Naive B cell (primary cell): Measurements from ENCODE around the gene TXNL1. TPM values are rescaled to one million over a fixed set of nuclear protein-coding genes. Genes with fewer than 3 reads are reported as not detected.
"Not testable (repeated sequence)": the region's sequence is repeated elsewhere in the genome, so short reads cannot be mapped to it uniquely, and the experiment has no call there.

Source experiments
- ATAC-seq, 2 donors: fragments of 150-1000 bp; cut with Tn5 transposase; 2 replicates each; pipeline ENCODE4 v1.10.0; 2021; ENCODE audit warnings: low read depth in 2 of 2, mild to moderate bottlenecking in 2 of 2, moderate library complexity in 2 of 2
- DNase-seq: peaks from one replicate; pipeline ENCODE4 v3.0.0; 2022
- H3K27ac Mint-ChIP-seq, 6 donors: one replicate each; pipeline ENCODE4 v1.8.0; 2020 to 2022; ENCODE audit warnings: mild to moderate bottlenecking in 6 of 6, mixed read lengths in 6 of 6, moderate library complexity in 5 of 6, inconsistent platforms in 2 of 6
- H3K27me3 Mint-ChIP-seq, 3 donors: one replicate each; pipeline ENCODE4 v1.8.0; 2021 to 2022; ENCODE audit warnings: mixed read lengths in 3 of 3, mild to moderate bottlenecking in 1 of 3
- H3K36me3 Mint-ChIP-seq, 2 donors: one replicate each; pipeline ENCODE4 v1.8.0; 2020 to 2022; ENCODE audit warnings: mixed read lengths in 2 of 2, inconsistent platforms in 1 of 2, mild to moderate bottlenecking in 1 of 2
- H3K4me1 Mint-ChIP-seq, 3 donors: one replicate each; pipeline ENCODE4 v1.8.0; 2020 to 2022; ENCODE audit warnings: mixed read lengths in 3 of 3, inconsistent platforms in 1 of 3, mild to moderate bottlenecking in 1 of 3, moderate library complexity in 1 of 3
- H3K4me3 Mint-ChIP-seq, 8 donors: one replicate each; pipeline ENCODE4 v1.8.0; 2020 to 2022; ENCODE audit warnings: mild to moderate bottlenecking in 8 of 8, mixed read lengths in 8 of 8, moderate library complexity in 8 of 8, inconsistent platforms in 2 of 8
- H3K9me3 Mint-ChIP-seq, 7 donors: one replicate each; pipeline ENCODE4 v1.8.0; 2020 to 2022; ENCODE audit warnings: mixed read lengths in 7 of 7, mild to moderate bottlenecking in 5 of 7, inconsistent platforms in 2 of 7, moderate library complexity in 1 of 7
- polyA plus RNA-seq, 6 donors: library from polyadenylated mRNA; unstranded; fragments of 300-500 nt; fragmentation: Illumina TruSeq; gene quantifications; one replicate each; pipeline ENCODE4 v1.2.3, GENCODE V29; 2021; ENCODE audit warnings: low read depth in 6 of 6

The TXNL1 gene
- polyA plus RNA-seq, 6 donors from 2014 or later, result 47.8 to 75.9 (median 63.1) TPM

DNA sequence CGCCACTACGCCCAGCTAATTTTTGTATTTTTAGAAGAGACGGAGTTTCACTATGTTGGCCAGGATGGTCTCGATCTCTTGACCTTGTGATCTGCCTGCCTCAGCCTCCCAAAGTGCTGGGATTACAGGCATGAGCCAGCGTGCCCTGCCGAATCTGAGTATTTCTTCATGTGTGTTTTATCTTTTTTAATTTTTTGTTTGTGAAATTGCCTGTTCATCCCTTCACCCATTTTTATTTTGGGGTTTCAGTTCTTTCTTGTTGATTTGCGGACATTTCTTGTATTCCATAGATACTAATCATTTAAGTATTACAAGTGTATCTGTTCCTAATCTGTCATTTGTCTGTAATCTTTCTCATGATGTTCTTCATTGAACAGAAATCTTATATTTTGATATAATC, 15.9 kb upstream of the TXNL1 start:
- H3K27ac Mint-ChIP-seq, ATAC-seq, DNase-seq, H3K36me3 Mint-ChIP-seq, H3K9me3 Mint-ChIP-seq, H3K27me3 Mint-ChIP-seq: not testable (repeated sequence)
- H3K4me3 Mint-ChIP-seq, result peak overlapping the region in 2 of 8 donors; percentile 37 to 70
- H3K4me1 Mint-ChIP-seq, result peaks cover 42 to 54% (median 51%) of the 10 kb centered on the region in 3 donors

DNA sequence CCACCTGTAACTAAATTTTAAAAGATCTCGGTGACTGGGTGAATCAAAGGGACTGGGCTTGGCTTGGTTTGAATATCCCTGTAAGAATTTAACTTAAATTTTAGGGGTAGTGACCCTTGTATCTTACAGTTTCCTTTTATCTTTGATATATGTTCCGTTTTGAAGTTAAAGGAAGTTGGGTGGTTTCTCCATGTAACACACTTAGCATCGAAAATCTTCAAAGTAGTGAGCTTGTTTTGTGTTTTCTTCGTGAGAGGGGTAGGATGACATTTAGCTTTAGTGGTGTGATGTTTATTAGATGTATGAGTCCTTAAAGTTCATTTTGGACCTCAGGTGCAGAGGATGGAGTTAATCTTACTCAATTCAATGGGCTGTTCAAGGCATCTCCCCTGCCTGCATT, 14.4 kb upstream of the TXNL1 start:
- H3K36me3 Mint-ChIP-seq, result peaks cover 0 to 5% of the 10 kb centered on the region in 2 donors
- peaks cover 0 to 4% (median 0%) of the 10 kb centered on the region in 7 donors for H3K9me3 Mint-ChIP-seq
- DNase-seq (no peak), ATAC-seq (no peak)
- peak overlapping the region in 3 of 6 donors; percentile 0 to 42 (median 16) for H3K27ac Mint-ChIP-seq
- H3K27me3 Mint-ChIP-seq, result no peaks in the 10 kb centered on the region
- peaks cover 37 to 54% (median 48%) of the 10 kb centered on the region in 3 donors for H3K4me1 Mint-ChIP-seq
- H3K4me3 Mint-ChIP-seq, result peak overlapping the region in 6 of 8 donors; percentile 20 to 97 (median 74)

DNA sequence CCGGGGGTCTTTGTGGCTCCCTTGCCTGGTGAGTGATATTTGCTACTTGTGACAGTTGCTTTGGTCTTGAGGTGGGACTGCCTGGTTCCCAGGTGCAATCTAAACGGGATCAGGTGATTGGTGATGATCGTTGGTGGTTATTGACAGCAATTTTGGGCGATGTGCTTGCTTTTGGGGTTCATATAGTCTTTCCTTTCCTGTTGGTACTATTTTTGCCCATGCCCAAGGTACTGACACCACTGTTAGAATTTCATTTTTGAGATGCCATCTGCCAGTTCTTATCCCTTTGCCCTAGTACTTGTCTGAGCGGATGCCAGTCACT, 13.3 kb upstream of the TXNL1 start:
- H3K27ac Mint-ChIP-seq, result peak overlapping the region; percentile 84 to 96 (median 92)
- H3K36me3 Mint-ChIP-seq, result peaks cover 0 to 5% of the 10 kb centered on the region in 2 donors
- H3K27me3 Mint-ChIP-seq, result no peaks in the 10 kb centered on the region
- DNase-seq, result no peak
- H3K4me1 Mint-ChIP-seq, result peaks cover 37 to 54% (median 48%) of the 10 kb centered on the region in 3 donors
- peak overlapping the region; percentile 90 to 99 (median 94) for H3K4me3 Mint-ChIP-seq
- peaks cover 0 to 4% (median 0%) of the 10 kb centered on the region in 7 donors for H3K9me3 Mint-ChIP-seq
- no peak for ATAC-seq

DNA sequence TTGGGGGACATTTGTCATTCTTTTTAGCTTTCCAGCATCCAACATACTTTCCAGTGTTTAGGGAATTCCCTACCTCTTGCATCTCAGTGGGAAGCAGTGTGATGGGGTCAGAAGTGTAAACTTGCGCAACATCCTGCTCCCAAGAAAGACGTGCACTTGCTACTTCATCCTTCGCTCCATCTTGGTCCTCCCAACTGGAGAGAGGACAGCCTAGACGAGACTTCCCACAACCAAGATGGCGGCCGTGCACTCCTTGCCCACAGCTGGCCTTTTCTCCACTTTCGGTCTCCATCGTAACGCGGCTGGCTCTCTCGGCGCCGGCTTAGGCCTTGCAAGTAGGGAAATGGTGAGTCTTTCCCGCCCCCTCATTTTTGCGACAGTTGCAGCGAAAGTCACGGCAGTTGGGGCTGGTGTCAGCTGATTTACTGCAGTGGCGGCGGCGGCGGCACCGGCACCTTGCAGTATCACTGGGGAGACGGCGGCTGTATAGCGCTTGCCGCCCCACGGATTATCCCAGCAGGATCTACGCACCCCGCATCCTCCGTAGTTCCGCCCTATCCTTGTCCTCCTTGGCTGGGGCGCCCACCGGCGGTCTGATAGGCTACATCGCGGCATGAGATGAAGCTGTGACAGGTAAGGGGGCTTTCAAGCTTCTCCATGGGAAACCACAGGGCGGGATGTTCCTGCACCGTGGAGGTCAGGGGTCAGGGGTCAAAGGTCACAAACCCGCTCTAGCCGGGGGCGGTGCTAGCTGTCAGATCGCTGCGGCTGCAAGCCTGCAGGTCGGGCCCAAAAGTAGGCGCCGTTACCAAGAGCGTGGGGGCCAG, 12.8 kb upstream of the TXNL1 start, which contains the start of gene WDR7:
TSS of gene WDR7 (plus strand) at position 416 of the 827 bp plus-strand sequence. CDS start 21,157 bp downstream, outside the sequence.
- peak; percentile 93 to 95 for ATAC-seq

DNA sequence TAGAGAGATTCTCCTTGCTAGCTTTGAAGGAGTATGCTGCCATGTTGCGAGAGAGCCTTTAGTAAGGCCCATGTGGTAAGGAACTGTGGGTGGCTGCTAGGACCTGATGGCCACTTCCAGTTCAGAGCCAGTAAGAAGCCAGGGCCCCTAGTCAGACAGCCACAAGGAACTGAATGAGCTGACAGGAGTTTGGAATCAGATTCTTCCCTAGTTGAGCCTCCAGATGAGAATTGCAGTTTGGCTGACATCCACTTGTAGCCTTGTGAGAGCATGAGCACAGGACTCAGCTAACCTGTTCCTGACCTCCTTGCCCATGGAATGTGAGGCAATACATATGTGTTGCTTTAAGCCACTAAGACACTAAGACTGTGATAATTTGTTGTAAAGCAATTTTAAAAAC, 11.6 kb upstream of the TXNL1 start:
- no peak overlapping the region for H3K27ac Mint-ChIP-seq
- DNase-seq (no peak), ATAC-seq (no peak)
- H3K4me3 Mint-ChIP-seq, result peak overlapping the region in 4 of 8 donors; percentile 76 to 98 (median 92)
- peaks cover 0 to 4% (median 0%) of the 10 kb centered on the region in 7 donors for H3K9me3 Mint-ChIP-seq
- H3K36me3 Mint-ChIP-seq, result peaks cover 0 to 5% of the 10 kb centered on the region in 2 donors
- H3K27me3 Mint-ChIP-seq, result no peaks in the 10 kb centered on the region
- H3K4me1 Mint-ChIP-seq, result peaks cover 32 to 43% (median 42%) of the 10 kb centered on the region in 3 donors

More for the DNA sequence above, 12.8 kb upstream of the TXNL1 start, which contains the start of gene WDR7:
- peak; percentile 95 for DNase-seq
- H3K27me3 Mint-ChIP-seq, result no peaks in the 10 kb centered on the region
- H3K4me1 Mint-ChIP-seq, result peaks cover 37 to 54% (median 48%) of the 10 kb centered on the region in 3 donors
- peak within 1 kb of the TSS; percentile 90 to 99 (median 94) for H3K4me3 Mint-ChIP-seq
- peak within 1 kb of the TSS; percentile 84 to 96 (median 92) for H3K27ac Mint-ChIP-seq
- peaks cover 0 to 4% (median 0%) of the 10 kb centered on the region in 7 donors for H3K9me3 Mint-ChIP-seq
- peaks cover 0 to 5% of the 10 kb centered on the region in 2 donors for H3K36me3 Mint-ChIP-seq

DNA sequence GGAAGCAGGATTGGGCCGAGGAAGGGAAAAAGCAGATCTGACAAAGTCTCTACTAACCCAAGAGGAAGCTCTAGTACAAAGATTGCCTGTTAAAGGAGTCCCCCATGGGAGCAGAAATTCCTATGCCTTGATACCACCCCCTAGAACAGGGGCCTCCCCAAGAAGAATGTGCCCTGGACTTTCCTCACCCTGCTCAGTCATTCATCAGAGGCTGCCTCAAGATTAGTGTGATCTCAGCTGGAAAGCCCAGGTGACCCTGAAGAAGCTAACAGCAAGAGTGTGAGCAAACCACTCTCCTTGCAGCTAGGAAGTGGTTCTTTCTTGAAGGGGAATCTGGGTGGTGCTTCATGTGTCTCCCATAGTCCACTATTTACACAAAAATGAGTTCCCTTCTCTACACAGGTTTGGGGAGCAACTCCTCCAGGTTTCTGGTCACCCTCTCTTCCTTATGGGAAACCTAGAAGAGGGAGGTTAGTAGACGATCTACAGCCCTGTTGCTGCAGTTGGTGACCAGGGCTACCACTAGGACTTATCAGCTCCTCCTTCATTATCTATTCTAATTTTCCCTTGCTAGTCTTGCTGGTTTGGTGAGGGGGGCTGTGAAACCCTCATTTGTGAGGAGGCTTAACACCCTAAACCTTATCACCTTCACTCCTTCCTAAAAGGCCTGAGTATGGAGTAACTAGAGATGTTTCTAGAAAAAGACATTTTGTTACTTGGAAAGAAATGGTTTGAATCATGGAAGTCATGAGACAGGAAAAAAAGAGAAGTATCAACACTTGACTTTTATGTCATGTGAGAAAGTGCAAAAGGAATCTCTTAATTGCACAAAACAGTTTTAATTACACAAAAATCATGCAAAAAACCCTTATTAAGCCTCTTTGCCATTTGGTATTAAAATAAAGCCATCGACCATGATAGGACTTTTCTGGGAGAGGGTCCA, 9.8 kb upstream of the TXNL1 start:
- Mint-ChIP-seq H3K9me3 (peaks cover 0 to 4% (median 0%) of the 10 kb centered on the region in 7 donors), H3K4me1 (peaks cover 22 to 32% (median 27%) of the 10 kb centered on the region in 3 donors), H3K27me3 (no peaks in the 10 kb centered on the region), H3K4me3 (peak overlapping the region in 2 of 8 donors; percentile 16 to 20), H3K27ac (peak overlapping the region in 2 of 6 donors; percentile 49 to 72), H3K36me3 (peaks cover 0 to 5% of the 10 kb centered on the region in 2 donors)
- DNase-seq, result no peak
- ATAC-seq, result no peak

DNA sequence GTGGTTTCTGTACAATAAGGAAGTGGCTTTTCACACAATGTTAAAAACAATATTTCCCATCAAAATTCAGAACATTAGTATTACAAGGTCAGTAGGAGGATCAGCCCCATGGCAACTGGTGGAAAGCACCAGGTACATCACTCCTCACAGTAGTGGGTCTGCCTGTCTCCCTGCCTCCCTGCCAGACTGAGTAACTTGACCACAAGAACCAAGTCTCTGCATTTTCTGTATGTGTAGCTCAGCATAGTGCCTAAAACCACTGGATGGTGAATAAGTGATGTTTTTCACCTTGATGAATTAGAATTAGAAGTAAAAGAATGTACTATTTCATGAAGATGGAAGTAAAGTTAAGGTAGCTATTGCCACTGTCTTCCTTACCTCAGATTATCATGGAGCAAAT, 8.7 kb upstream of the TXNL1 start:
- Mint-ChIP-seq H3K36me3 (peaks cover 0 to 5% of the 10 kb centered on the region in 2 donors), H3K4me3 (no peak overlapping the region), H3K9me3 (peaks cover 0 to 4% (median 0%) of the 10 kb centered on the region in 7 donors), H3K4me1 (peaks cover 14 to 22% (median 19%) of the 10 kb centered on the region in 3 donors), H3K27me3 (no peaks in the 10 kb centered on the region), H3K27ac (no peak overlapping the region)
- DNase-seq (no peak), ATAC-seq (no peak)

DNA sequence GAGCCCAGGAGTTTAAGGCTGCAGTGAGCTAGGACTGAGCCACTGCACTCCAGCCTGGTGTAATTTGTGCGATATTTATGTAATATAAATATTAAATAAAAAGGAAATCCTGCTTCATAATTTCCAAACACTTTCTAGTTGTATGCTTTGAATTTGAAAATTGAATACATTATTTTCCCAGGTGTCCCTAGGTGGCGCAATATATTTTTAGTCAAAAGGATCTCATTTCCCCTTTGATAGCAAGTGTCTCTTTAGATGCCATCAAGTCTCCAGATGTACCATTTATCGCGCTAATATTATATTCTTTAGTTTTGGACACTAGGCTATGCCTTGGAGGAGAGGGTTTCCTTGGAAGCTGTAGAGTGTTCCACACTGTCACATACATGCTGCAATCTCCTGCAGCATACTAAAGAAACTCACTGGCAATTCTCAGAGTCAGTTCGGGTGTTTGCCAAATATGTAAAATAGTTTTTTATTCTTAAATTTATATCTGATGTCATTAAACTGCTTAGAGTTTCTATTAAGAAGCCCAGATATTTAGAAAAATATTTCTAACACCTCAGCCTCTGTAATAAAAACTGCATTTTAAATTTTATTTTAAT, 7.1 kb upstream of the TXNL1 start:
- no peak overlapping the region for H3K27ac Mint-ChIP-seq
- DNase-seq (no peak), ATAC-seq (peak in 1 of 2 donors; percentile 36)
- no peaks in the 10 kb centered on the region for H3K36me3 Mint-ChIP-seq
- H3K4me3 Mint-ChIP-seq, result no peak overlapping the region
- H3K9me3 Mint-ChIP-seq, result no peaks in the 10 kb centered on the region
- no peaks in the 10 kb centered on the region for H3K27me3 Mint-ChIP-seq
- peaks cover 1 to 6% (median 3%) of the 10 kb centered on the region in 3 donors for H3K4me1 Mint-ChIP-seq

DNA sequence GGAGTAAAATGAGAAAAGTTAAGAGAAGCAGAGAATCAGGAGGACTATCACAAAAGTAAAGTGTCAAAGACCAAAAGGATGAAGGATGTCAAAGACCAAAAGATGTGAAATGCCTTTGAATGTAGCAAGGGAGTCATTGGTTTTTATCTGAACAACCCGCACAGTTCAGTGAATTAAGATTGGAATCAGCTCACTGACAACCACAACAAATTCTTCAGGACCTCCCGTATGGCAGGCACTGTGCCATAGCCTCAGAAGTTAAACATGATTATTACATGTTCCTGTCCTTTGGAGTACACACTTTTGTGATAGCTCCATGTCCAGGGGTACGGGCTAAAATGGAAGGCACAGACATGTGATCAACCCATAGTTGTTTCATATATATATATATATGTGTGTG, 5.0 kb upstream of the TXNL1 start:
- Mint-ChIP-seq H3K9me3 (peaks cover 0 to 3% (median 0%) of the 10 kb centered on the region in 7 donors), H3K36me3 (peaks cover 4 to 7% of the 10 kb centered on the region in 2 donors), H3K27ac (no peak overlapping the region), H3K4me1 (peaks cover 9 to 11% (median 11%) of the 10 kb centered on the region in 3 donors), H3K27me3 (no peaks in the 10 kb centered on the region), H3K4me3 (peak overlapping the region in 1 of 8 donors; percentile 12)
- ATAC-seq (no peak), DNase-seq (no peak)

DNA sequence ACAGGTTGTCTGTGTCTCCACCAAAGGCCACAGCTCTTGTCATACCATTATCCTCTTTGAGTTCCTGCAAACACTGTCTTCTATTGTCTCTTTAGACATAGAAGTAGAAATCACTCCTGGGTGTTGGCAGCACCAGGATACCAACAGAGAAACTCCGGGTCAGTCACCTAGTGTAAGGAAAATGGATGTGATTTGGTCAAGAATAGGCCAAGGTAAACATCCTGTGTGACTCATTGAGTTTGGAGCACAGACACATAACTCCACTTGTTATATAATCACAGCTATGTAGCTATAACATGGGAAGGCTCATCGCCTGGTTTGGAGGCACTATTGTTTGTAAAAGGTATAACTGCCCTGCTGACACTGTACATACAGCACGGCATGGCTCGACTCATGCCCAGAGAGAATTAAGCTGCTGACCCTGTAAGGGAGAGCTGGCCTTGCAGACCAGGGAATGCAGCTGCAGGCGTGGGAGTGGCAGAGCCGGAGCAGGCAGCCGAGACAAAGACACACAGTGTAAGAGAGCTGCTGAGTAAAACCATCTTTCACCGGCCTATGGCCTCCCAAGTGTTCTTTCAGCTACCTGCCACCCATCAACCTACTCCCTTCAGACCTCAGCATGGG, 3.4 kb upstream of the TXNL1 start:
- Mint-ChIP-seq H3K36me3 (peaks cover 4 to 14% of the 10 kb centered on the region in 2 donors), H3K27ac (no peak overlapping the region), H3K4me1 (peaks cover 19 to 24% (median 22%) of the 10 kb centered on the region in 3 donors), H3K9me3 (peaks cover 0 to 3% (median 1%) of the 10 kb centered on the region in 7 donors), H3K27me3 (no peaks in the 10 kb centered on the region), H3K4me3 (peak overlapping the region in 1 of 8 donors; percentile 64)
- no peak for DNase-seq
- no peak for ATAC-seq

DNA sequence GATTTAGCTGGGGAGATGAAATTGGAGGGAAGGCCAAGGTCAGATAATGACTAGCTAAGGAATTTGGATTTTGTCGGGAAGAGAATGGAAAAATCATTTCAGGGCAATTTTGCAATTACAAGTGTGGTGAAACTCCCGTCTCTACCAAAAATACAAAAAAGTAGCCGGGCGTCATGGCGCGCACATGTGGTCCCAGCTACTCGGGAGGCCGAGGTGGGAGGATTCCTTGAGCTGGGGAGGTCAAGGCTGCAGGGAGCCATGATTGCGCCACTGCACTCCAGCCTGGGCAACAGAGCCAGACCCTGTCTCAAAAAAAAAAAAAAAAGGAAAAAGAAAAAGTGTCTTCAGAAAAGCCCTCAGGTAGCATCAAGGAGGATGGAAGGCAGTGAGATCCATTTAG, 1.2 kb upstream of the TXNL1 start:
- peaks cover 0 to 3% (median 1%) of the 10 kb centered on the region in 7 donors for H3K9me3 Mint-ChIP-seq
- H3K27ac Mint-ChIP-seq, result peak overlapping the region in 5 of 6 donors; percentile 39 to 100 (median 99)
- peaks cover 32 to 43% (median 40%) of the 10 kb centered on the region in 3 donors for H3K4me1 Mint-ChIP-seq
- ATAC-seq (no peak), DNase-seq (no peak)
- H3K27me3 Mint-ChIP-seq, result no peaks in the 10 kb centered on the region
- peak overlapping the region; percentile 59 to 100 (median 98) for H3K4me3 Mint-ChIP-seq
- H3K36me3 Mint-ChIP-seq, result peaks cover 8 to 14% of the 10 kb centered on the region in 2 donors

DNA sequence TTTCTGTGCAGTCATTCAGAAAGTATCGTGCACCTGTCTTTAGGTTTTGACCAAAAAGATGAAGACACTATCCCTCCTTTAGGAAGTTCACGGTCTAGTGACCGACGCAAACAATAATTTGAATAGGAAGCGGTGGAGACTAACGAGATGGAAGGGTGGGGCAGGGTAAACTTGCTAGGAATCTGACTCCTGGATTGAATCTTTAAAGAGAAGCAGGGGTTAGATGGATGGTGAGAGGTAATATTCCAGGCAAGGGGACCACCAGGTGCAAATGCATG, 651 bp upstream of the TXNL1 start:
- Mint-ChIP-seq H3K27me3 (no peaks in the 10 kb centered on the region), H3K27ac (peak overlapping the region; percentile 99 to 100 (median 99)), H3K4me3 (peak overlapping the region; percentile 92 to 100 (median 99)), H3K4me1 (peaks cover 34 to 46% (median 44%) of the 10 kb centered on the region in 3 donors), H3K36me3 (peaks cover 10 to 14% of the 10 kb centered on the region in 2 donors), H3K9me3 (peaks cover 0 to 3% (median 1%) of the 10 kb centered on the region in 7 donors)
- no peak for DNase-seq
- ATAC-seq, result no peak
